Measurements from ENCODE around the gene ARHGDIB.

Gene ARHGDIB

GRCh38 chr12:14919455-14919854 is 41.9 kb downstream of the ARHGDIB start:
- no peak for TF ChIP-seq CTCF (IDR thresholded peaks at IDR 0.05; ENCODE audit: borderline replicate concordance, control extremely low read depth, extremely low read depth, insufficient read depth, missing control alignments)
- in situ Hi-C loops (cut with MboI; ENCODE audit: low sequenced_read_pairs, unreplicated experiment): no loop called here
- DNase-seq (ENCODE audit: low spot score): no peak

- DNase-seq (ENCODE audit: low spot score): no peak
- TF ChIP-seq CTCF (IDR thresholded peaks at IDR 0.05; ENCODE audit: borderline replicate concordance, control extremely low read depth, extremely low read depth, insufficient read depth, missing control alignments): no peak
- in situ Hi-C loops (cut with MboI; ENCODE audit: low sequenced_read_pairs, unreplicated experiment): no loop called here
Observed at GRCh38 chr12:14915736-14916135, 45.7 kb downstream of the ARHGDIB start.

- in situ Hi-C loops (cut with MboI; ENCODE audit: low sequenced_read_pairs, unreplicated experiment): no loop called here
- no peak for TF ChIP-seq CTCF (IDR thresholded peaks at IDR 0.05; ENCODE audit: borderline replicate concordance, control extremely low read depth, extremely low read depth, insufficient read depth, missing control alignments)
- no peak for DNase-seq (ENCODE audit: low spot score)
Observed at GRCh38 chr12:14913381-14913781, 48.0 kb downstream of the ARHGDIB start.

- in situ Hi-C loops (cut with MboI; ENCODE audit: low sequenced_read_pairs, unreplicated experiment): no loop called here
- no peak for TF ChIP-seq CTCF (IDR thresholded peaks at IDR 0.05; ENCODE audit: borderline replicate concordance, control extremely low read depth, extremely low read depth, insufficient read depth, missing control alignments)
Observed at GRCh38 chr12:14911131-14911530, 50.3 kb downstream of the ARHGDIB start.

GRCh38 chr12:14910090-14910915 is 51.1 kb downstream of the ARHGDIB start:
- no peak for TF ChIP-seq CTCF (IDR thresholded peaks at IDR 0.05; ENCODE audit: borderline replicate concordance, control extremely low read depth, extremely low read depth, insufficient read depth, missing control alignments)
- no peak for DNase-seq (ENCODE audit: low spot score)
- in situ Hi-C loops (cut with MboI; ENCODE audit: low sequenced_read_pairs, unreplicated experiment): no loop called here

More at GRCh38 chr12:14911131-14911530, 50.3 kb downstream of the ARHGDIB start:
- no peak for DNase-seq (ENCODE audit: low spot score)

GRCh38 chr12:14907953-14908352 is 53.4 kb downstream of the ARHGDIB start:
- DNase-seq (ENCODE audit: low spot score): no peak

More at GRCh38 chr12:14907953-14908352, 53.4 kb downstream of the ARHGDIB start:
- in situ Hi-C loops (cut with MboI; ENCODE audit: low sequenced_read_pairs, unreplicated experiment): no loop called here
- TF ChIP-seq CTCF (IDR thresholded peaks at IDR 0.05; ENCODE audit: borderline replicate concordance, control extremely low read depth, extremely low read depth, insufficient read depth, missing control alignments): no peak
